IMR-90 (cell line): Measurements from ENCODE around the gene RSPO4. TPM values are rescaled to one million over a fixed set of nuclear protein-coding genes. Genes with fewer than 3 reads are reported as not detected.

ENCODE experiments used
- ATAC-seq: fragments of 200-7000 bp; cut with Tn5 transposase; 2 replicates; pipeline ENCODE4 v1.9.1; 2020; ENCODE audit warnings: low read depth, mild to moderate bottlenecking, moderate library complexity
- BruUV-seq: library from RNA; stranded (reverse); fragments of 400-500 nt; replicated peaks from 2 replicates; lab custom pipeline; 2021; lab: Mats Ljungman, UMichigan
- CTCF ChIA-PET: fragments of 300-600 bp; formaldehyde crosslinking; extraction: SDS; loops from one replicate; lab custom pipeline; 2021; ENCODE audit warnings: antibody characterized with exemption; lab: Yijun Ruan, JAX
- POLR2A ChIA-PET: fragments of 300-600 bp; sonication (Branson Sonifier 250); formaldehyde crosslinking; loops from one replicate; lab custom pipeline; 2022; ENCODE audit warnings: antibody characterized with exemption; ENCODE audit not compliant: unreplicated experiment; lab: Charles Lee
- DNase-seq: peaks from one replicate; pipeline ENCODE4 v3.0.0; 2013
- H2AFZ ChIP-seq: replicated peaks from 2 replicates; pipeline ENCODE3; 2013; ENCODE audit warnings: low read length, mild to moderate bottlenecking; ENCODE audit not compliant: poor library complexity
- H2AK5ac ChIP-seq: 2 replicates; pipeline ENCODE4 v1.6.1; 2013; ENCODE audit warnings: low read depth, low read length, inconsistent platforms
- H2AK9ac ChIP-seq: replicated peaks from 2 replicates; pipeline ENCODE3; 2013; ENCODE audit warnings: mild to moderate bottlenecking, low read depth, low read length, moderate library complexity; ENCODE audit not compliant: poor library complexity
- H2BK120ac ChIP-seq: 2 replicates; pipeline ENCODE4 v1.6.1; 2013; ENCODE audit warnings: low read depth, low read length, inconsistent platforms
- H2BK15ac ChIP-seq: 3 replicates; pipeline ENCODE4 v1.6.1; 2013; ENCODE audit warnings: low read depth, low read length, inconsistent platforms
- H2BK20ac ChIP-seq: 2 replicates; pipeline ENCODE4 v1.6.1; 2013; ENCODE audit warnings: low read depth, mild to moderate bottlenecking, inconsistent platforms, low read length, moderate library complexity
- H2BK5ac ChIP-seq: 2 replicates; pipeline ENCODE4 v1.6.1; 2013; ENCODE audit warnings: mild to moderate bottlenecking, low read depth, low read length, inconsistent platforms; ENCODE audit not compliant: poor library complexity, severe bottlenecking
- H3K14ac ChIP-seq: replicated peaks from 2 replicates; pipeline ENCODE4 v1.6.1; 2013; ENCODE audit warnings: low read depth, low read length, inconsistent platforms
- H3K18ac ChIP-seq: 2 replicates; pipeline ENCODE4 v1.6.1; 2013; ENCODE audit warnings: low read depth, low read length, control low read depth
- H3K23ac ChIP-seq: 2 replicates; pipeline ENCODE4 v1.6.1; 2013; ENCODE audit warnings: low read depth, low read length, inconsistent platforms
- H3K27ac ChIP-seq: 2 replicates; pipeline ENCODE4 v1.5.1; 2013; ENCODE audit warnings: mild to moderate bottlenecking, control low read depth, low read length; ENCODE audit not compliant: insufficient read depth
- H3K27me3 ChIP-seq: 2 replicates; pipeline ENCODE4 v1.6.1; 2013; ENCODE audit warnings: low read length; ENCODE audit not compliant: control insufficient read depth, insufficient read depth
- H3K36me3 ChIP-seq: 2 replicates; pipeline ENCODE4 v1.6.1; 2013; ENCODE audit warnings: low read length, mixed read lengths; ENCODE audit not compliant: control insufficient read depth, insufficient read depth
- H3K4ac ChIP-seq: 2 replicates; pipeline ENCODE4 v1.6.1; 2013; ENCODE audit warnings: low read depth, low read length, inconsistent platforms
- H3K4me1 ChIP-seq: 2 replicates; pipeline ENCODE4 v1.6.1; 2013; ENCODE audit warnings: low read length, mixed read lengths; ENCODE audit not compliant: control insufficient read depth, insufficient read depth
- H3K4me2 ChIP-seq: 2 replicates; pipeline ENCODE4 v1.6.1; 2013; ENCODE audit warnings: low read depth, mild to moderate bottlenecking, control low read depth, low read length, moderate library complexity
- H3K4me3 ChIP-seq: 2 replicates; pipeline ENCODE4 v1.5.1; 2013; ENCODE audit warnings: low read depth, mild to moderate bottlenecking, control low read depth, low read length, moderate library complexity; ENCODE audit not compliant: insufficient read depth
- H3K56ac ChIP-seq: 2 replicates; pipeline ENCODE4 v1.6.1; 2013; ENCODE audit warnings: low read length, inconsistent platforms; ENCODE audit not compliant: insufficient read depth; ENCODE audit errors: extremely low read depth
- H3K79me1 ChIP-seq, 2 experiments: 2 replicates each; pipeline ENCODE4 v1.6.1; 2013; ENCODE audit warnings: low read length in 2 of 2, inconsistent platforms in 1 of 2, low read depth in 1 of 2
- H3K9ac ChIP-seq: 2 replicates; pipeline ENCODE4 v1.6.1; 2013; ENCODE audit warnings: low read depth, low read length, control low read depth
- H3K9me1 ChIP-seq: 2 replicates; pipeline ENCODE4 v1.6.1; 2013; ENCODE audit warnings: low read length, inconsistent platforms; ENCODE audit not compliant: insufficient read depth
- H3K9me3 ChIP-seq: 2 replicates; pipeline ENCODE4 v1.6.1; 2013; ENCODE audit warnings: low read length; ENCODE audit not compliant: control insufficient read depth, insufficient read depth
- H4K20me1 ChIP-seq: 2 replicates; pipeline ENCODE4 v1.6.1; 2013; ENCODE audit warnings: low read length, inconsistent platforms; ENCODE audit not compliant: insufficient read depth
- H4K5ac ChIP-seq: 2 replicates; pipeline ENCODE4 v1.6.1; 2013; ENCODE audit warnings: mild to moderate bottlenecking, low read depth, low read length, control low read depth
- H4K8ac ChIP-seq, 2 experiments: 2 replicates each; pipeline ENCODE4 v1.6.1; 2013; ENCODE audit warnings: low read depth in 2 of 2, low read length in 2 of 2, control low read depth in 1 of 2, inconsistent platforms in 1 of 2
- H4K91ac ChIP-seq: 2 replicates; pipeline ENCODE4 v1.6.1; 2013; ENCODE audit warnings: low read depth, low read length, inconsistent platforms; ENCODE audit not compliant: insufficient read depth
- BHLHE40 ChIP-seq: fragments of 150-350 bp; IDR thresholded peaks from 2 replicates; pipeline ENCODE4 v1.6.1; 2016; ENCODE audit warnings: mild to moderate bottlenecking, low read depth, low read length
- FOS ChIP-seq: fragments of 150-350 bp; IDR thresholded peaks from 2 replicates; pipeline ENCODE4 v1.6.1; 2016; ENCODE audit warnings: low read depth, low read length
- MAFK ChIP-seq: IDR thresholded peaks from 2 replicates; pipeline ENCODE4 v1.6.1; 2012; ENCODE audit warnings: low read depth, low read length, improper control_type of control experiment
- MXI1 ChIP-seq: IDR thresholded peaks from 2 replicates; pipeline ENCODE4 v1.6.1; 2012; ENCODE audit warnings: low read depth, mild to moderate bottlenecking, low read length, moderate library complexity, borderline replicate concordance
- RAD21 ChIP-seq: IDR thresholded peaks from 2 replicates; pipeline ENCODE4 v1.6.1; 2012; ENCODE audit warnings: low read length, improper control_type of control experiment
- WGBS, 2 experiments: methylation state at CpG; one replicate each; pipeline versions ENCODE4 v1.1.5 to v1.1.7; 2013; ENCODE audit warnings: missing lambda C conversion rate in 2 of 2; ENCODE audit not compliant: insufficient read length in 1 of 2; ENCODE audit errors: extremely low coverage in 2 of 2; 5-methylcytosine and 5-hydroxymethylcytosine counted together
- dilution Hi-C: fragments of 300-500 bp; cut with HindIII; formaldehyde crosslinking; loops from one replicate; pipeline ENCODE4 v1.14.3; 2018; ENCODE audit warnings: low sequenced_read_pairs; ENCODE audit not compliant: unreplicated experiment
- in situ Hi-C: fragments of 300-500 bp; cut with MboI; formaldehyde crosslinking; loops from 3 replicates; pipeline ENCODE4 v1.14.3; 2019; ENCODE audit warnings: low sequenced_read_pairs, inconsistent platforms, mixed read lengths
- intact Hi-C: fragments of 100-400 bp; cut with micrococcal nuclease; formaldehyde crosslinking; loops from 2 replicates; pipeline ENCODE4 v1.10.0; 2022
- polyA plus RNA-seq, 3 experiments: library from polyadenylated mRNA; depleted of rRNA; stranded (reverse); fragments of >200 nt; gene quantifications; 2 replicates each; pipeline ENCODE4 v1.2.3, GENCODE V29; 2012; ENCODE audit warnings: low replicate concordance in 1 of 3
- total RNA-seq: library from RNA; depleted of rRNA; stranded (reverse); fragments of >200 nt; gene quantifications from 2 replicates; pipeline ENCODE4 v1.2.3, GENCODE V29; 2012

RSPO4 gene
- total and polyA plus RNA-seq, 2 of the 4 experiments (the other 2 are of a cell fraction), result not detected

GRCh38 chr20:1010659-1011058, 8.5 kb upstream of the RSPO4 start:
- BruUV-seq, result no TSS peak
- no peak overlapping the region for H3K23ac ChIP-seq
- H3K36me3 ChIP-seq, result no peaks in the 10 kb centered on the region
- H2BK20ac ChIP-seq, result no peak overlapping the region
- no peak overlapping the region for H4K5ac ChIP-seq
- WGBS, 2 experiments, result 52% methylated on average over 3 of the region's 6 CpGs; no CpG with 5 or more reads in 1 of the 2 experiments
- H4K8ac ChIP-seq, result no peak overlapping the region
- H3K14ac ChIP-seq, result no peak overlapping the region
- dilution Hi-C loops (no loop called here), intact Hi-C loops (no loop called here), in situ Hi-C loops (no loop called here)
- no peak overlapping the region for H3K56ac ChIP-seq
- H3K4me3 ChIP-seq, result no peak overlapping the region
- no peak overlapping the region for H2BK15ac ChIP-seq
- H3K9ac ChIP-seq, result no peak overlapping the region
- no peaks in the 10 kb centered on the region for H3K9me3 ChIP-seq
- no peak overlapping the region for H2AK9ac ChIP-seq
- no peak overlapping the region for H2AFZ ChIP-seq
- no peak overlapping the region for H3K4ac ChIP-seq
- no peak overlapping the region for H3K18ac ChIP-seq
- ATAC-seq, result no peak
- no peak overlapping the region for H3K4me2 ChIP-seq
- no peak for DNase-seq
- no peaks in the 10 kb centered on the region for H3K4me1 ChIP-seq
- TF ChIP-seq FOS (no peak), MAFK (no peak), MXI1 (no peak), BHLHE40 (no peak), RAD21 (no peak)
- no peak overlapping the region for H4K91ac ChIP-seq
- no peak overlapping the region for H2BK120ac ChIP-seq
- H4K20me1 ChIP-seq, result no peaks in the 10 kb centered on the region
- no peak overlapping the region for H3K27ac ChIP-seq
- no peak overlapping the region for H2AK5ac ChIP-seq
- H3K27me3 ChIP-seq, result peaks cover 1% of the 10 kb centered on the region; the same call in 1 of the 2 replicates
- no peaks in the 10 kb centered on the region for H3K79me1 ChIP-seq
- H3K9me1 ChIP-seq, result no peaks in the 10 kb centered on the region
- H2BK5ac ChIP-seq, result no peak overlapping the region
- POLR2A ChIA-PET, result no interaction called here
- CTCF ChIA-PET, result no interaction called here
